ENCODE measurements around the gene NANOS2.

The NANOS2 gene

DNA sequence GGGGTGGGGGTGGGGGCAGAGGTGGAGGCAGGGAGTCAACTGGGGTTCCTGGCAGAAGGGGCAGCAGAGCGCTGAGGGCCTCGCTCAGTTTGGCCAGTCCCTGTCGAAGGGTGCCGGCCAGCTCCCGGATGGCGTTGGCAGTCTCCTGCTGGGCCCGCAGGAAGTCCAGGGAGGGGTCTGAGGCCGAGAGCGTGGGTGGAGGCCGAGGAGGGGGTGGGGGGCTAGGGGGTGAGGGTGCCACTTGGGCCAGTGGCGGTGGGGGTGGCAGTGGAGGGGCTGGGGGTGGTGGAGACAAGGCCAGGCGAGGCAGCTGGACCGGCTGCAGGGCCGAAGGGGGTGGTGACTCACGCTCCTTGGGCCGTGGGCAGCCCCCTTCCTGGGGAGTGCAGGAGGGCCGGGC, 23.7 kb downstream of the NANOS2 start:
- no peak for DNase-seq

DNA sequence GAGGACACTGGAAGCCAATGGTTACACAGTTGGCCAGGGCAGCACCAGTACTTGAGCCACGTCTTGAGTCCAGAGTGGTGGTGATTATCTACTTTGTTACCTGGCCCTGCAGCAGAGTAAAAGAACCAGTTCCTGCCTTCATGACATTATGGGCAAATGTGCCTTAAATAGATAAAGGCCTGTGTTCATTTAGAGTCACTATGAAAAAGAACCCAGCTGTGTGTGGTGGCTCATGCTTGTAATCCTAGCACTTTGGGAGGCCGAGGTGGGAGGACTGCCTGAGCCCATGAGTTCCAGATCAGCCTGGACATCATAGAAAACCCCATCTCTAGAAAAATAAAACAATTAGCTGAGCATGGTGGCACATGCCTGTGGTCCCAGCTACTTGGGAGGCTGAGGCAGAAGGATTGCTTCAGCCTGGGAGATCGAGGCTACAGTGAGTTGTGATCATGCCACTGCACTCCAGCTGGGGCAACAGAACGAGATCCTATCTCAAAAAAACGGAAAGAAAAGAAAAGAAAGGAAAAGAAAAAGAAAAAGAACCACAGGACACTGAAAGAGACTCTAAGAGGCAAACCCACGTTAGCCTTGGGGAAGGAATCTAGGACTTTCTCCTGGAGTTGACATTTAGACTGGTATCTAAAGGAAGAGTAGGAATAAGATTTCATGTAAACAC, 25.2 kb downstream of the NANOS2 start:
- DNase-seq: no peak

DNA sequence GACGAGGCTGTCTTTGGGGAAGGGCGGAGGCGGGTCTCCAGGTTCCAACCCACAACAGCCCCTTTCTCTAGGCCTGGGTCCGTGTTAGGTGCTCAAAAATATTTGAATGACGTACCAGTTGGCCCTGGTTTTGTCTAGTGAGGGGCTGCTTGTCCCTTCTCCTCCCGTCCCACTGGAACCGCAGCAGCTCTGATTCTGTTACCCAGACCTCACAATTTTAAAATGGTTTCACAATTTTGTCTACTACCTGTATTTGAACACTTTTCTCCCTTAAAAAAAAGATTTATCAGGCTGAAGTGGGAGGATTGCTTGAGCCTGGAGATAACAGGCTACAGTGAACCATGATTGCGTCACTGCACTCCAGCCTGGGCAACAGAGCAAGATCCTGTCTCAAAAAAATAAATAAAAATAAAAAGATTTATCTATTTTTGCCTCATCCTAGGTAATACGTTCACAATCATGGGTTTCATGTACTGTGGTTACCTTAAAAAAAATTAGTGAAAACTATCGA, 27.3 kb downstream of the NANOS2 start:
- DNase-seq: no peak

DNA sequence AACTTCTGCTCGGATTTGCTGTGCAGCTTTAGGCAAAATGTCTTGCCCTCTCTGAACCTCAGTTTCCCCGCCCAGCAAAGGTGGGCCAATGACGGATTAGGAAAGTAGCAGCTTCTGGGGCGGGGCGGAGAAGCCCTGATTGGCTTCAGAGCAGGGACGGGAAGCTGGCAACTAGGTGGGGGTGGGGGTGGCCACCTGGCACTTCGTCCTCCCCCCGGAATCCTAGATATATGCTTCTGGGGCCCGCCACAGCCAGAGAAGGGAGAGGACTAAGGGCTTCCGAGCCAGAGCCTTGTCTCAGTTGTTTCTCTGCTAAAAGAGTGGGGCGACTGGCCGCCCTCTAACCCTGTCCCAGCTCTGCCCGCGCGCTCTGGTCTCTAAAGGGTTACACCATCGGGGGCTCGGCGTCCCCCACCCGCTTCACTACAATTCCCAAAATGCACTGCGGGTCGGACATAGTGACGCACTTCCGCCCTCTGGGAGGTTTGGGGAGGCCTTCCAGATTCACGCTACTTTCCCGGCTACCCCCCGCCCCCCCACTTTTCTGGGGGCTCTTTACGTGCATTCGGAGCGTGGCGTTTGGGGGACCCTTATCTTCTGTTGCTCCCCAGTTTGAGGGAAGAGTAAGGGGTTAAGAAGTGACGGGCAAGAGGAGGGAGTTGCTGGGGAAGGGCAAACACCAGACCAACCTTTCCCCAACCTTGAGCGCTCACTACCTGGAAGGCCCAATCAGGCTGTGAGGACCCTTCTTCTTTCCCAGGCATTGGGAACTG, 28.0 kb downstream of the NANOS2 start:
- peak; percentile 83 to 93 for DNase-seq

DNA sequence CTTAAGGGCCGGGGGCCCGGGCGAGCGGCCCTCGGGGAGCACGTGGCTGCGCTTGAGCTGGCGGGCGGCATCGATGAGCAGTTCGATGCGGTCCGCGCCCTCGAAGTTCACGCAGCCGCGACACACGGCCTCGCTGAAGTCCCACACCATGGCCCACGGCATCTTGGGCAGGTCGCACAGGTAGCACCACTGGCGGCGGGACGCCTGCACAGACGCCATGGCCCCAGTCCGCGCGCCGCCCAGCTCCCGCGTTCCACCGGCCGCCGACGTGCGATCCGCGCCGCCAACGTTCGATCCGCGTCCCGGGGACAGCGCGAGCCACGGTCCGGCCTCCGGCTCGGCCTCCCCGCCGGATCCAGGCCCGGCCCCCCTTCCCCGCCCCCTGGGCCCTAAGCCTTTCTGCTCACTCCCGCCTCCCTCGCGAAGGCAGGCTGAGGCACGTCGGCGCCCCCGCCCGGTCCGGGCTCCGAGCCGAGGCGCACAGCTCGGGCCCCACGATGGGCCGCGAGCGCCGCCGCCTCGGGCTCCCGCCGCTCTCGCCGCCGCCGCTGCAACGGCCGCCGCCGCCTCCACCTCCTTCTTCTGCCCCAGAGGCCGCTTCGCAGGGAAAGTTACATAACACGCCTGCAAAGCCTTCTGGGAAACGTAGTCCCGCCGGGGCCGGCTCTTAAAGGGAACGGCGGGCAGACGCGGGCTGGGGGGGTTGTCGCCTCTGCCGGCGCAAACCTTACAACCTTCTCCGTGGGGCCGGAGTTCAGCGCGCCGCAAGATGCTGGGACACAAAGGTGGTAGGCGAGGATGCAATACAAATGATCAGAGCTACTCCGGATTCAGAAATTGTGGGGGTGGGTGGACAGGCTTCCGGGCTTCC, 28.8 kb downstream of the NANOS2 start, which contains the start of gene IRF2BP1:
Gene IRF2BP1, minus strand, starts transcription at position 586 of the 871 bp plus-strand sequence. Its CDS starts 367 bp downstream, at position 219.
- DNase-seq: peak; percentile 89 to 90

DNA sequence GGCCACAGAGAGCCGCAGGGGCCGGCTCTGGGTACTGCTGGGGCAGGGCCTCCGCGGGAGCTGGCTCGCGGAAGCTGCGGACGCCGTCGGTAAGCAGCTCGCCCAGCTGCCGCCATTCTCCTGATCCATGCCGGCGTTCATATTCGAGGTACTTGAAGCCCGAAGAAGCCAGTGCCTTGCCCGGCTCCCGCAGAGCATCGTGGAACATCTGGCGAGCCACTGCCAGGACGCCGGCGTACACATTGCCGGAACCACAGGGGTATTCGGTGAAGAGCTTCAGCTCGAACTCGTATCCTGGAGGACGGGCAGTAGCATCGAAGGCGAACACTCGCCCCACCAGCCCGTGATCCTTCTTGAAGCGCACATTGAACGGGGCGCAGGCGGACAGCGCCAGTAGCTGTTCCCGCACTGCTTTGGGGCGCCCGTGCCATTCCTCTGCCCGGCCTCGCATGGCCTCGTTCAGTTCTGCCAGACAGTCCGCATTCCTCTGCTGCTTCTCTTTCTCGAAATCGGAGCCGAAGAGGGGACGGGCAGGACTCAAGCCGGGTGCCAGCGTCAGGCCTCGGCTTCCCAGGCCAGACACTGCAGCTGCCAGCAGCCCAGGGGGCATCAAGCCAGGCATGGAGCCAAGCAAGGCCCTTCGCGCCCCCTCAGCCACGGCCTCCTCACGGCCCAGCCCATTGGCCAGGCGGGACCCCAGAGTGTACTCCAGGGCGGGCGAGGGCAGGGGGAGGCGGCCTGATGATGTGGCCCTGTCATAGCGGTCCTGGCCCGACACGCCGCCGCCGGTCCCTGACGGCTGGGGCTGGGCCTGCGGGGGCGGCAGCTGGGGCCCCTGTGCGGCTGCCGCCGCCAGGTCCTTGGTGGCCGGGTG, 29.7 kb downstream of the NANOS2 start:
- DNase-seq: peak in 1 of 2 experiments; percentile 28

DNA sequence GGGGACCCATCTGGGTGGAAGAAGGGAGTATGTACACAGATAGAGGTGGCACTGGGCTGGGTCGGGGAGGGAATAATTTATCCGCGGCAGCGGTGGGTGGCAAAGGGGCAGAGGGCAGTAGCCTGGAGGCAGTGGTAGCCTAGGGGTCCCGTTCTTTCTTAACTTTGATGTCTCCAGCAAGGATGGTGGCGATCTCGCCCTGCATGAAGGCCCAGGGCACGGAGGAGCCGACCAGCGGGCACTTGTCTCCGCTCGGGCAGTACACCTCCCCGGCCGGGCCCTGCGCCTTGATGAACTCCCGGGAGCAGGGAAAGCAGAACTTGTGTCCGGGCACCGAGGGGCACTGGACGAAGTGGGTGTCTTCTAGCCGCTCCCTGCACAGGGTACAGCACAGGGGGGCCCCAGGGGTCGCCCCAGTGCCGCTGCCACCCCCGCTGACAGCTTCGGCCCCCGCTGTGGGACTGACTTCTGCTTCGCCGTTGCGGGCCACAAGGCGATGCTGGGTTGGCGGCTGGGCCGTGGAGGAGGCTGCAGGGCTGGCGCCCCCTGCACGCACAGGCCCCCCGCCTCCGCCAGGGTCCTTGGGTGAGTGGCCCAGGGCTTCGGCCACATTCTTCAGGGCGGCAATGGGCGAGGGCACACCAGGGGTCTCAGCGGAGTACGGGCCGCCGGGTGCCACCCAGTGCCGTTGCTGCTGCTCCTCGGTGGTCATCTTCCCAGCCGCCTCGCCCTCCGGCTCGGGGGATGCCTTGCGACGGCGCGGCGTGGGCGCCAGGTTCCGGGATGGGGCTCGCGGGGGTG, 30.5 kb downstream of the NANOS2 start:
- DNase-seq: no peak

DNA sequence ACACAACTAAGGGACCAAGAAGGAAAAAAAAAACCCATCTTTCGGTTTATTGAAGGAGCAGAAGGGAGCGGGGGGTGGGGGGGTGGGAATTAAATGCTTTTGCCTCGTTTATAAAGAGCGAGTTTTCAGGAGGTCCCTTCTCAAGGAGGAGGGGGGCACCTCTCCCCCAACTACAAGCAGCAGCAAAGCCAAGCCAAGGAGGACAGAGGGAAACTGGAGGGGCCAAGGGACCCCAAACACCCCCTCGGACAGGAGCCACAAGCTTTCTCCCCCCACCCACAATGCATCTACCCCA, 31.0 kb downstream of the NANOS2 start:
- no peak for DNase-seq

DNA sequence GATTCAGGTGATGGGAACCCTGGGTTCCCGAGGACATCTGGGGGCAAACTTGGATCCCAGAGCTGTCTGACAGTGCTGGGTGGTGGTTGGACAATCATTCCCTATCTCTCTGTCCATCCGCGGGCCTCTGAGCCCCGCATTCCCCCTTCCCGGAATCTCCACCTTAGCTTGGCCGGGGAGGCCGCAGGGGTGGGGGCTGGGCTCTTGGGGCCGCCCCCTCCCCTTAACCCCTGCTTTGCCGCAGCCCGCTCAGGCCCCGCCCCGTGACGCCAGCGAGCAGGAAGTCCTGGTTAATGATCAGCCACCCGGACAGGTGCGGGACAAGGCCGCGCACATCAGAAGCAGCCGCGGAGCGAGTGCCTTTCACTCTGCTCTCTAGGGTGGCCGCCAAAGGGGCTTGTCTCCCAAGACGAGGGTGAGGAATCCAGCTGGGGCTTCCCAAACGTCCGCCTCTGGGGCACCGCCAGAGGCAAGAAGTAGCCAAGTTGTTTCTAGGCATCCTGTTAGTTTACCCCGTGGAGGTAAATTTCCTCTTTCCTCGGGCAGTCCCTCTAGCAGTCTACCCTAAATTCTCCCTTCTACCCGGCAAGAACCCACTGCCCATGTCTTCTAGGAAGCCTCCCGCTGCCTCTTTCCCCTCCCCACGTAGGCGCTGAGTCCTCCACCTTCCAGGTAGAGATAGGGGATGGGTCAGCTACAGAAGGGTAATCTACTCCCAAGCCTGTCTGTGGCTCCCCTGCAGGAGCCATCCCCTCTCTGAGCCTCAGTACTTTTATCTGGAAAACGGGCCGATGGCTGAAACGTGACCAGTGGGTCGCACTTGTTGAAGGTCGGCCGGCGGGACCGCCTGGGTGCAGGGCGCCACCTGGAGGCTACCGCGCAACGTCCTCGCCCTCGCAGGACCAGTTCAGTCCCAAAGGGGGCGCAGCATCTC, 31.7 kb downstream of the NANOS2 start:
- DNase-seq: peak; percentile 82 to 85

DNA sequence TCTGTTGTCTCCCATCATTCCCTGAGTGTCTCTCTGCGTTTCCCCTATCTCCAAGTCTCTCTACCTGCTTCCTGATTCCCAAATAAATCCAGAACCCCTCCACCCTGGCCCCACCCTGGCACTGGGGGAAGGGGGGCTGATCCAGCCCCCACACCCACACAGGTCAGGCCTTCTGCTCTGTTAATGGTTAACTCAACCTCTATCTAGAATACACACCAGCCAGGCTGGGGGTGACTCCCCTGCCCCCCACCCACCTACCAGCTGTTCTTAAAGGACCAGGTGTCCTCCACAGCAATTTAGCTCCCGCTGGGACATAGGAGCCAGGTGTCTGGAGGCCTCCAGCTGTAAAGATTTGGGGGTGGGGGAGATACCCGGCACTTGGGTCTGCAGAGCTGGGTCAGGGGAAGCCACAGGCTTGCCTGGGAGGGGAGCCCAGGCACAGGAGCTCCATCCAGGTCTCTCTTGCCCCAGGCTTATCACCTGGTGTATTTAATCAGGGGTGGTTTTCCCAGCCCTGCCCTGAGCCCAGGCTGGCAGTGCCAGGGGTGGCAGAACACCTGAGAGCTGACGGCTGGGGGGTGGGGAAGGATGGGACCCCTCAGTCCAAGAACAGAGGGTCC, 32.6 kb downstream of the NANOS2 start:
- DNase-seq: peak; percentile 71 to 87

DNA sequence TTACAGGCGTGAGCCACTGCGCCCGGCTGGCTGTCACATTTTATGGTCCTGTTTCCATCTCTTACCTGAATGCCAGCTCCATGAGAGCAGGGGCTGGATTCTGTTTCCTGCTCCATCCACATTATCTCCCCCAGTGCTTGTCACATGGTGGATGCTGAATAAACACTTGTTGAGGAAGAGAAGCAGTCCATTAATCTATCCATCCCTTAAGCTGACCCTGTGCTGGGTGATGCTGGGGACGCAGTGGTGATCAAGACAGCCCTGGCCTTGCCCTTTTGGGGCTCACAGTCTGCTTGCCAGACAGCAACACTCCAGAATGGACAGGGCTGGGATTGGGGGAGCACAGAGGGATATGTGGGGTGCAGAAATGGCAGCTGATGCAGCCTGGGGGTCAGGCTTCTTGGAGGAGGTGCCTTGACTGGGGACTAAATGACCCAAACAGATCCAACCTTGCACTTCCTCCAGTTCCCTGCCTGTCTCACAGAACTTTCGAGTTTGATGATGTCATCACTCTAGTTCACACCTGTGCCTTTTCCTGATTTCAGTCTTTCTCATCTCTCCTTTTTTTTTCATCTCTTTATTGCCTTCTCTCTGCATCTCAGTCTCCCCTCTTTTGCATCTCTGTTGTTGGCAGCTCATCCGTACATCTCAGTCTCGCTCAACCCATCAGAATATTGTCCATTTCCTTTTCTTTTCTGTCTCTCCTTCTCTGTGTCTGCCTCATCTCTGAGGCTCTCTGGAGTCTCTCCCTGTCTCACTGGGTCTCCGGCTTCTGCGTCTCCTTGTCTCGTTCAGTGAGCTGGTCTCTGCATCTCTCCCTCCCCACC, 33.3 kb downstream of the NANOS2 start:
- DNase-seq: peak in 1 of 2 experiments; percentile 18

DNA sequence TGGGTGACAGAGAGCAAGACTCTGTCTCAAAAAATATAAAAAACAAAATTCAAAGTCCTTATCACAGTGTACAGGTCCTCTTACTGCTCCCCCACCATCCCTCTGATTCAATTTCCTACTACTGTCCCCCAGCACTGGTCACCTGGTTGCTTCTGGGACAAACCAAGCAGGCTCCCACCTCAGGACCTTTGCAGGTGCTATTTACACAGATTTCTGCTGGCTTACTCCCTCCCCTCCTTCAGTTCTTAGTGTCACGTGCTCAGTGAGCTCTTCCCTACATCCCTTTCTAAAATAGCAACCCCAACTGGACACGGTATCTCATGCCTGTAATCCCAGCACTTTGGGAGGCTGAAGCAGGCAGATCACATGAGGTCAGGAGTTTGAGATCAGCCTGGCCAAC, 34.6 kb downstream of the NANOS2 start:
- no peak for DNase-seq

DNA sequence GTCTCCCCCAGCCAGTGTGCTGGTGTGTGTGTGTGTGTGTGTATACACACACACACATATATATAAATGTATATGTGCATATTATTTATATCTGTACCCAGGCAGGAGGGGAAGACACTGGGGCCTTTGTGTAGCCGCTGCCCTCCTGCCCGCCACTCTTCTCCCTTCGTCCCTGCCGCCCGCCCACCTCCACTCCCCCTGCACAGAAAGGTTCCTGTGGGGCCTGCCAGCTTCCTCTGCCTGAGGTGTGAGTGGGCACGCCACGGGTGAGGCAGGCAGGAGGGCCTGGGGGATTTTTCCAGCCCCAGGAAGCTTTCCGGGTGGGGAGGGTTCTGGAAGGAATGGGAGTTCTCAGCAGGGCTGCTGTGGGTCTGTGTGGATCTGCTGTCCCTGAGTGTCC, 35.5 kb downstream of the NANOS2 start:
- DNase-seq: no peak

DNA sequence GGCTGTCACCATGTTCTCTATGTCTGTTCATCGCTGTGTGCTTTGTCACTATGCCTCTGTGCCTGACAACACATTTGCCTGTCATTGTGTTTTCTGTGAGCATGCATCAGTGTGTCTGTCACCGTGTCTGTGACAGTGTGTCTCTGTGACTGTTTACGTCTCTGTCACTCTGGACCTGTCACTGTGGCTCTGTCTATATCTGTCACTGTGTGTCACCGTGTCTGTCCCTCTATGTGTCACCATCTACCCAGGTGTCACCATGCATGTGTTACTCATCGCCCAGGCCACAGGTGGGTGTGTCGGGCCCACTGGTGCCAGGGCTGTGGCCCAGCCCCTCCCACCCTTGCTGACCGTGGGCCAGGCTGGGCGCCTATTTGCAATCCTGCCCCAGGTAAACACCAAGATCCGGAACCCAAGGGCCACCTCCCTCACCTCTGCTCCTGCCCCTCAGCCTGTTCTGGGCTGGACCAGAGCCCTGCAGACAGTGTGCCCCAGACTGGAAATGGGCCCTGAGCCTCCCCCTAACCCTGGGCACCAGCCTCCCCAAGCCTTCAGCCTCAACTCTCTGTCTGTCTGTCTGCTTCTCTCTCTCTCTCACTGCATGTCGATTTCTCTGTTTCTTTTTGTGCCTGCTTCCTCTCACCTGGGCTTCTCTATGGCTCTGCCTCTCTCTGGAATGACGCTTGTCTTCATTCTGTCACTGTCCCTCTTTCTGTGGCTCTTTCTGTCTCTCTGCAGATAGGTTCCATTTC, 36.4 kb downstream of the NANOS2 start:
- no peak for DNase-seq

DNA sequence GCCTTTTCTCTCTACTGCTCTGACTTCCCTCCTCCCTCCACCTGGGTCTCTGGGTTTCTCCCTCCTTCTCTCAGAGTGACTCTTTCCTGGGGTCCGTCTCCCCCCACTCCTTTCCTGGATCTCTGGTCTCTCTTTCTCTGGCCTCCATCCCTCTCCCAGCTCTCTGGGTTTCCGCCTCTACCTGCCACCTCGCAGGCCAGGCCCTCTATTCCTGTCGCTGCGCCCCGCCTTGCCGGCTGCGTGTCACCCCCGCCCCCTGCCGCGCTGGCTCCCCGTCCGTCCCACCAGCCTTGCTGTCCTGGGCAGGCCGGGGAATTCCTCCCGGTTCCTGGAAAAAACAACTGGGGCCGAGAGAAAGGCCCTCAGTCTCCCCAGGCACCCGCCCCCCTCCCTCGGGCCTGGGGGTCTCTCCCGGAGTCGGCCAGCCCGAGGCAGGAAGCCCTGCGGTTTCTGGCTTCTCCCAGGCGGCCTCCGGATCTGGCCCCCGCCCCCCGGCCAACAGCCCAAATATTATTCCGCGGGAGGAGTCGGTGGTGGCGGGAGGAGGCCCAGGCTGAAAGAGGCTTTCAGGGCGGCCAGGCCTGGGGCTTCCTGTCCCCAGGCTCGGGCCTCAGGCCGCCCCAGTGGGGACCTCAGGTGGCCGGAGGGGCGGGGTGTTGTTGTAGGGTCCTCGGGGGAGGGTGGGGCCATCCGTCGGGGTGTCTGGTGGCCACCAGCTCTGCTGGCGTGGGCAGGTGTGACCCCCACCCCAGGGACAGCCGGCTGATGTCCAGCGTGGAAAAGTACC, 38.0 kb downstream of the NANOS2 start:
- no peak for DNase-seq

DNA sequence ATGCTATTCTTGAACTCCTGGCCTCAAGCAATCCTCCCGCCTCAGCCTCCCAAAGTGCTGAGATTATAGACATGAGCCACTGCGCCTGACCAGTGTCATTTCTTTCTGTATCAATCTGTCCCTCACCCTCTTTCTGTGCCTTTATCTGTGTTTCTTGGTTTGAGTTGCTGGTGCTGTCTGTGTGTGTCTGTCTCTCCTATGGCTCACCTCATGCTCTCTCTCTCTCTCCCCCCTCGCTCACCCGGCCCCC, 38.5 kb downstream of the NANOS2 start:
- no peak for DNase-seq

DNA sequence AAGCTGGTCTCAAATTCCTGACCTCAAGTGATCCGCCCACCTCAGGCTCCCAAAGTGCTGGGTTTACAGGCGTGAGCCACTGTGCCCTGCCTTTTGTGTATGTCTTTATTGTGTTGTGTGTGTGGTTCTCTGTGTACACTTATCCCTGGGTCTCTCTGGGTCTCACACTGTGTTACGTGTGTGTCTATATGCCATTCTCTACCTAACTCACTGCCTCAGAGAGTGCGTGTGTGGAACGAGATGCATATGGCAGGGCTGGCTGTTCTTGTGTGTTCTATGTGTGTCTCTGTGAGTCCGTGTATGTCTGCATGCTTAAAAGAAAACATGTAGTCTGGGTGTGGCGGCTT, 40.0 kb downstream of the NANOS2 start:
- no peak for DNase-seq

All from NCI-H2081 (cell line).